Smooth muscle cell (in vitro differentiated cells): Measurements from ENCODE around the gene TXNRD3. TPM values are rescaled to one million over a fixed set of nuclear protein-coding genes. Genes with fewer than 3 reads are reported as not detected.

Source experiments
- DNase-seq: peaks from one replicate; lab custom pipeline; 2025; ENCODE audit not compliant: unreplicated experiment; lab: John Stamatoyannopoulos, UW
- H2AFZ ChIP-seq: fragments of 200-600 bp; sonication (generic); 2 replicates; pipeline ENCODE4 v1.6.0; 2016; ENCODE audit warnings: antibody characterized with exemption, low read depth, mild to moderate bottlenecking
- H3F3A ChIP-seq: fragments of 200-600 bp; sonication (generic); 2 replicates; pipeline ENCODE4 v1.6.0; 2017; ENCODE audit warnings: antibody characterized with exemption, low read depth
- H3K27ac ChIP-seq: fragments of 200-600 bp; sonication (generic); 2 replicates; pipeline ENCODE4 v1.5.1; 2016; ENCODE audit warnings: low read depth, mild to moderate bottlenecking
- H3K27me3 ChIP-seq: fragments of 200-600 bp; sonication (generic); 2 replicates; pipeline ENCODE4 v1.6.1; 2016; ENCODE audit warnings: low read depth, mild to moderate bottlenecking
- H3K36me3 ChIP-seq: fragments of 200-600 bp; sonication (generic); 2 replicates; pipeline ENCODE4 v1.5.1; 2016; ENCODE audit warnings: low read depth
- H3K4me1 ChIP-seq: fragments of 200-600 bp; sonication (generic); 2 replicates; pipeline ENCODE4 v1.5.1; 2016; ENCODE audit warnings: low read depth
- H3K4me2 ChIP-seq: fragments of 200-600 bp; sonication (generic); 2 replicates; pipeline ENCODE4 v1.6.0; 2016; ENCODE audit warnings: mild to moderate bottlenecking
- H3K4me3 ChIP-seq: fragments of 200-600 bp; sonication (generic); 2 replicates; pipeline ENCODE4 v1.5.1; 2016; ENCODE audit warnings: mild to moderate bottlenecking
- H3K79me2 ChIP-seq: fragments of 200-600 bp; sonication (generic); 2 replicates; pipeline ENCODE4 v1.6.0; 2016; ENCODE audit warnings: low read depth, mild to moderate bottlenecking
- H3K9ac ChIP-seq: fragments of 200-600 bp; sonication (generic); 2 replicates; pipeline ENCODE4 v1.6.0; 2016; ENCODE audit warnings: low read depth
- H3K9me3 ChIP-seq: fragments of 200-600 bp; sonication (generic); replicated peaks from 2 replicates; pipeline ENCODE4 v1.5.1; 2016; ENCODE audit warnings: low read depth
- H4K20me1 ChIP-seq: fragments of 200-600 bp; sonication (generic); 2 replicates; pipeline ENCODE4 v1.6.0; 2016; ENCODE audit warnings: low read depth
- CTCF ChIP-seq: fragments of 200-600 bp; sonication (generic); IDR thresholded peaks from 2 replicates; pipeline ENCODE4 v1.5.1; 2017; ENCODE audit warnings: borderline replicate concordance, mild to moderate bottlenecking, antibody characterized with exemption; ENCODE audit not compliant: insufficient read depth, poor library complexity, severe bottlenecking
- WGBS: methylation state at CpG from one replicate; pipeline ENCODE4 v1.1.7; 2016; ENCODE audit warnings: low lambda C conversion rate; 5-methylcytosine and 5-hydroxymethylcytosine counted together
- polyA plus RNA-seq: library from polyadenylated mRNA; unstranded; fragments of >200 nt; fragmentation: Nextera tagmentation; extraction: Ambion mirVana; gene quantifications from 2 replicates; pipeline ENCODE4 v1.2.1, GENCODE V29; 2016
- total RNA-seq: library from RNA; depleted of rRNA; stranded (reverse); fragments of >200 nt; gene quantifications from 2 replicates; pipeline ENCODE4 v1.2.3, GENCODE V29; 2014

The TXNRD3 gene
- total and polyA plus RNA-seq, 2 experiments from 2014 or later: 13.7 to 27.2 TPM

DNA sequence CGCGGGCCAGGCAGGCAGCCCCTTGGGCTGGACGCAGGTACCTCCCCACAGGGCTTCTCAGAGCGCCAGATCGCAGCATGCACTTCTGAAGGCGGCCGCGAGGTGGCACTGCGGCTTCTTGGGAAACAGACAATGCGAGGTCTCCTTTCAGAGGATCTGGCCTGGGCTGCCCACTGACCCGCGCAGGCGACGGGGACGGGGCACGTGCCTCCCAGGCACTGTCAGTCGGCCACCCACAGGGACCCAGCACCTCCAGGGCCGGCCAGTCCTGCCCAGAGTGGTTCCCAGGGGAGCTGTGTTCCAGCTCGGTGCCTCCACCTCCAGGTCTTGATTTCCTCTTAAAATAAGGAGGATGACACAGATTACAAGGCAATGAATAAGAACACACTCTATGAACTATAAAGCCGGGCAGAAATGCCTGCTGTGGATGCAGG, 24.4 kb upstream of the TXNRD3 start:
- no peaks in the 10 kb centered on the region for H3K27me3 ChIP-seq
- H3K79me2 ChIP-seq: no peaks in the 10 kb centered on the region
- peak; percentile 75 for DNase-seq
- no peaks in the 10 kb centered on the region for H4K20me1 ChIP-seq
- H3F3A ChIP-seq: peaks cover 10% of the 10 kb centered on the region
- no peaks in the 10 kb centered on the region for H3K9me3 ChIP-seq
- peak; percentile 94 for TF ChIP-seq CTCF
- no peak overlapping the region for H3K4me3 ChIP-seq
- peak overlapping the region; percentile 77 for H2AFZ ChIP-seq
- no peaks in the 10 kb centered on the region for H3K36me3 ChIP-seq
- H3K9ac ChIP-seq: no peak overlapping the region
- H3K27ac ChIP-seq: no peak overlapping the region
- peaks cover 5% of the 10 kb centered on the region for H3K4me1 ChIP-seq
- H3K4me2 ChIP-seq: peak overlapping the region; percentile 81
- 2% methylated on average over 20 of the region's 20 CpGs for WGBS

DNA sequence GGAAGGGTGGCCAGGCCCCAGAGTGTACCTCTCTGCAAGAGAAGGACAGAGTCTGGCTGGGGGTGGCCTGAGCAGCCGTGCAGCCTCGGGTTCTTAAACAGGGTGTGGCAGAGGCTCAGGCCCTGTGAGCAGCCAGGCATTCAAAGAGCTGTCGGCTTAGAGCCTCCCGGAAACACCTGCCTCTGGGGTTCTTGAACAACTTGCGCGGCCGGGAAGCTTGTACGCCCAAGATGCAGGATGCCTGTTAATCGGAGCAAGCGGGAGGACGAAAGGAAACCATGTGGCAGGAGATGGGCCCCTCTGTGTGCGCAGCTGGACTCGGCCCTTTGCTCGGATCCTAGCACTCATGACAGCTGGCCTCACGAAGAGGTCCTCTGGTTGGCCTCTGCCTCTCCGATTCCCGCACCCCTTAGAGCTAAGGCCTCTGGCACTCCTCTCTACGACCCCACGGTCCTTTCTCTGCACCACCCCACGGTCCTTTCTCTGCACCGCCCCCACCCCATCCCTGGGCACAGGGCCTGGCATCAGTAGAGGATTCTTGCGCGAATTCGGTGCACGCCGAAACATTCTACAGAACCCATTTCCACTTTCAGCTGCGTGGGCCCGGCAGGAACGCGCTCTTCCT, 23.9 kb upstream of the TXNRD3 start:
- Histone ChIP-seq H3K9ac (no peak overlapping the region), H3K4me3 (no peak overlapping the region), H3F3A (peaks cover 10% of the 10 kb centered on the region), H3K4me1 (peaks cover 5% of the 10 kb centered on the region), H3K79me2 (no peaks in the 10 kb centered on the region), H3K9me3 (no peaks in the 10 kb centered on the region), H4K20me1 (no peaks in the 10 kb centered on the region), H3K27ac (no peak overlapping the region), H3K36me3 (no peaks in the 10 kb centered on the region), H3K27me3 (no peaks in the 10 kb centered on the region), H3K4me2 (peak overlapping the region; percentile 81), H2AFZ (no peak overlapping the region)
- WGBS: 55% methylated on average over 30 of the region's 30 CpGs
- DNase-seq: no peak
- TF ChIP-seq CTCF: no peak

DNA sequence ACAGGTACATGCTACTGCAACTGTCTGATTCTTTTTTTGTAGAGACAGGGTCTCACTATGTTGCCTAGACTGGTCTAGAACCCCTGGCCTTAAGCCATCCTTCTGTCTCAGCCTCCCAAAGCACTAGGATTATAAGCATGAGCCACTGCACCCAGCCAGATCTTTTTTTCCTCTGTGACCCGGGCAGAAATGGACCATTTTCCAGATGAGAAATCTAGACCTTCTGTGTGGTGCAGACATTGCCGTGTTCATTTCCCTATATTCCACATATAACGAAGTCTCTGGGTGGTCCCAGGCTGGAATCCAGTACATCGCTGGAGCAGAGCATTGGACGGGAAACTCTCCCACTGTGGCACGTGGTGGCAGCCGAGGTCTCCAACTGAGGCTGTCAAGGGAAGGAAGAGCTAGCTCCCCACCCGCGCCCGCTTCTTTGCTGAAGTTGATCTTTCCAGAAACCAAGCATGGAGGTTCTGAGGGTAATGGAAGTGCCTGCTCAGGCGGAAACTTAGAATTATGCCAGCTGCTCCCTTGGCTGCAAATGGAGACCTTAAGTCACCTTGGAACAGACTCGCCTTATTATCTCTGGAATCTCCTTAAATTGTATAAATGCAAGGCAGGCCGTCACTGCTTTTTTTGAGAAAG, 23.1 kb upstream of the TXNRD3 start:
- no peak for DNase-seq
- Histone ChIP-seq H3K4me3 (no peak overlapping the region), H3K27ac (no peak overlapping the region), H3K4me2 (no peak overlapping the region), H3K27me3 (no peaks in the 10 kb centered on the region), H3F3A (peaks cover 10% of the 10 kb centered on the region), H4K20me1 (no peaks in the 10 kb centered on the region), H2AFZ (no peak overlapping the region), H3K9me3 (no peaks in the 10 kb centered on the region), H3K36me3 (no peaks in the 10 kb centered on the region), H3K79me2 (no peaks in the 10 kb centered on the region), H3K4me1 (peaks cover 5% of the 10 kb centered on the region), H3K9ac (no peak overlapping the region)
- 90% methylated on average over 13 of the region's 13 CpGs for WGBS
- no peak for TF ChIP-seq CTCF
